Measurements from ENCODE around the gene MT4.
A peak's percentile ranks its signal among the peaks of the same experiment; 100 is the strongest.
"Not testable (repeated sequence)": the region's sequence is repeated elsewhere in the genome, so short reads cannot be mapped to it uniquely, and the experiment has no call there.

The MT4 gene

GRCh38 chr16:56559109-56559508 is 5.8 kb upstream of the MT4 start:
- no peak for DNase-seq

- no peak for DNase-seq
These were observed 4.4 kb upstream of the MT4 start for GRCh38 chr16:56560447-56560846.

- no peak for DNase-seq
These were observed 3.7 kb upstream of the MT4 start for GRCh38 chr16:56561126-56561525.

- DNase-seq, result no peak
These were observed 5.1 kb downstream of the MT4 start for GRCh38 chr16:56569971-56570370.

- DNase-seq, result no peak
These were observed 6.7 kb downstream of the MT4 start for GRCh38 chr16:56571525-56571924.

GRCh38 chr16:56574625-56575024 is 9.8 kb downstream of the MT4 start:
- no peak for DNase-seq

- peak; percentile 77 for DNase-seq
These were observed 11.9 kb downstream of the MT4 start for GRCh38 chr16:56576585-56577299.

- no peak for DNase-seq
These were observed 12.4 kb downstream of the MT4 start for GRCh38 chr16:56577300-56577625.

- DNase-seq, result no peak
These were observed 15.6 kb downstream of the MT4 start for GRCh38 chr16:56580391-56581048.

GRCh38 chr16:56582911-56583310 is 18.0 kb downstream of the MT4 start:
- not testable (repeated sequence) for DNase-seq

- DNase-seq, result no peak
These were observed 18.7 kb downstream of the MT4 start for GRCh38 chr16:56583351-56584168.

GRCh38 chr16:56584276-56584675 is 19.4 kb downstream of the MT4 start:
- no peak for DNase-seq

- DNase-seq, result no peak
These were observed 23.9 kb downstream of the MT4 start for GRCh38 chr16:56588781-56589140.

- DNase-seq, result no peak
These were observed 24.5 kb downstream of the MT4 start, which contains the start of gene MT3 for GRCh38 chr16:56589141-56590039. MT3 (plus strand) TSS chr16:56589528; CDS start chr16:56589591, 63 bp downstream.

GRCh38 chr16:56591377-56592060 is 26.6 kb downstream of the MT4 start:
- DNase-seq, result no peak

GRCh38 chr16:56593573-56594291 is 28.9 kb downstream of the MT4 start:
- DNase-seq, result no peak

GRCh38 chr16:56594292-56594619 is 29.4 kb downstream of the MT4 start:
- DNase-seq, result no peak

- DNase-seq, result no peak
These were observed 35.6 kb downstream of the MT4 start for GRCh38 chr16:56600398-56600999.

GRCh38 chr16:56601325-56601724 is 36.5 kb downstream of the MT4 start:
- no peak for DNase-seq

- no peak for DNase-seq
These were observed 38.7 kb downstream of the MT4 start for GRCh38 chr16:56603589-56603988.

GRCh38 chr16:56604966-56605365 is 40.1 kb downstream of the MT4 start:
- DNase-seq, result no peak

All from activated effector memory CD4-positive, alpha-beta T cell treated with Interleukin-2 at 50 U/mL for 16 hours (primary cell).